Lung (tissue), 12 donors: Measurements from ENCODE around the gene TNS3. TPM values are rescaled to one million over a fixed set of nuclear protein-coding genes. Genes with fewer than 3 reads are reported as not detected.
A peak's percentile ranks its signal among the peaks of the same experiment; 100 is the strongest.

ENCODE experiments used
- ATAC-seq: fragments of 200-7000 bp; cut with Tn5 transposase; one replicate; pipeline ENCODE4 v1.9.1; 2020; ENCODE audit warnings: moderate number of reproducible peaks; ENCODE audit not compliant: insufficient read depth, low FRiP score
- DNase-seq, 3 donors: peaks; one replicate each; pipeline ENCODE4 v3.0.0-alpha.2; 2013 to 2017
- H3K27ac ChIP-seq, 2 donors: one replicate each; pipeline ENCODE4 v1.5.1; 2013; ENCODE audit warnings: mild to moderate bottlenecking in 2 of 2, moderate library complexity in 2 of 2, control low read depth in 1 of 2, inconsistent platforms in 1 of 2, low read depth in 1 of 2, low read length in 1 of 2
- H3K27me3 ChIP-seq, 3 donors: one replicate each; pipeline ENCODE4 v1.5.1; 2013; ENCODE audit warnings: low read length in 2 of 3; ENCODE audit not compliant: control insufficient read depth in 3 of 3, insufficient read depth in 3 of 3
- H3K36me3 ChIP-seq, 4 donors: one replicate each; pipeline ENCODE4 v1.5.1; 2013; ENCODE audit warnings: low read length in 4 of 4, mild to moderate bottlenecking in 1 of 4, moderate library complexity in 1 of 4; ENCODE audit not compliant: control insufficient read depth in 4 of 4, insufficient read depth in 4 of 4
- H3K4me1 ChIP-seq, 5 donors: one replicate each; pipeline ENCODE4 v1.5.1; 2013; ENCODE audit warnings: low read length in 5 of 5, mild to moderate bottlenecking in 2 of 5, moderate library complexity in 1 of 5; ENCODE audit not compliant: control insufficient read depth in 5 of 5, insufficient read depth in 5 of 5
- H3K4me3 ChIP-seq: one replicate; pipeline ENCODE4 v1.5.1; 2013; ENCODE audit warnings: mild to moderate bottlenecking, control low read depth, moderate library complexity
- H3K9ac ChIP-seq, 2 donors: one replicate each; pipeline ENCODE4 v1.5.1; 2013; ENCODE audit warnings: low read length in 2 of 2, control low read depth in 1 of 2; ENCODE audit not compliant: insufficient read depth in 1 of 2
- H3K9me3 ChIP-seq, 4 donors: one replicate each; pipeline ENCODE4 v1.5.1; 2013; ENCODE audit warnings: low read length in 3 of 4, mild to moderate bottlenecking in 1 of 4, moderate library complexity in 1 of 4; ENCODE audit not compliant: control insufficient read depth in 4 of 4, insufficient read depth in 3 of 4
- CTCF ChIP-seq: IDR thresholded peaks from 2 replicates; pipeline ENCODE4 v1.5.1; 2012; ENCODE audit warnings: mild to moderate bottlenecking; ENCODE audit errors: control extremely low read depth, extremely low read depth
- WGBS, 2 donors: extraction: QIAGEN DNeasy Blood & Tissue Kit; methylation state at CpG; one replicate each; pipeline ENCODE4 v1.1.7; 2013; 5-methylcytosine and 5-hydroxymethylcytosine counted together
- polyA plus RNA-seq, 2 donors: library from polyadenylated mRNA; stranded (reverse); fragments of 200-250 nt; gene quantifications; one replicate each; pipeline ENCODE4 v1.2.1, GENCODE V29; 2013
- total RNA-seq, 2 donors: library from RNA; depleted of rRNA in 1 of 2; stranded (reverse); fragments of >200 nt in 1 of 2; gene quantifications; one replicate each; pipeline ENCODE4 v1.2.1, GENCODE V29; 2014 to 2021
- donor health status: control.
- donor health status: control.
- donor health status: Bipolar disorder and iron deficiency.
- donor health status: healthy.
- donor health status: DM: yes; HTN: yes; CAD: no.

TNS3 gene
- total and polyA plus RNA-seq, 4 donors: 23.8 to 140 (median 85.7) TPM

- 69 to 79% methylated on average over 19 of the region's 19 CpGs for WGBS, 2 donors
- no peak overlapping the region for H3K4me3 ChIP-seq
- no peaks in the 10 kb centered on the region for H3K9me3 ChIP-seq
- ATAC-seq (no peak), DNase-seq (peak in 2 of 3 donors; percentile 41 to 61)
- peaks cover 0 to 92% (median 65%) of the 10 kb centered on the region in 5 donors for H3K4me1 ChIP-seq
- H3K9ac ChIP-seq: no peak overlapping the region
- H3K27me3 ChIP-seq: no peaks in the 10 kb centered on the region
- peak overlapping the region; percentile 11 to 84 for H3K27ac ChIP-seq
- TF ChIP-seq CTCF: no peak
- H3K36me3 ChIP-seq: peaks cover 0 to 18% (median 8%) of the 10 kb centered on the region in 4 donors
Observed at GRCh38 chr7:47329320-47329926, 252.5 kb downstream of the TNS3 start.

DNA sequence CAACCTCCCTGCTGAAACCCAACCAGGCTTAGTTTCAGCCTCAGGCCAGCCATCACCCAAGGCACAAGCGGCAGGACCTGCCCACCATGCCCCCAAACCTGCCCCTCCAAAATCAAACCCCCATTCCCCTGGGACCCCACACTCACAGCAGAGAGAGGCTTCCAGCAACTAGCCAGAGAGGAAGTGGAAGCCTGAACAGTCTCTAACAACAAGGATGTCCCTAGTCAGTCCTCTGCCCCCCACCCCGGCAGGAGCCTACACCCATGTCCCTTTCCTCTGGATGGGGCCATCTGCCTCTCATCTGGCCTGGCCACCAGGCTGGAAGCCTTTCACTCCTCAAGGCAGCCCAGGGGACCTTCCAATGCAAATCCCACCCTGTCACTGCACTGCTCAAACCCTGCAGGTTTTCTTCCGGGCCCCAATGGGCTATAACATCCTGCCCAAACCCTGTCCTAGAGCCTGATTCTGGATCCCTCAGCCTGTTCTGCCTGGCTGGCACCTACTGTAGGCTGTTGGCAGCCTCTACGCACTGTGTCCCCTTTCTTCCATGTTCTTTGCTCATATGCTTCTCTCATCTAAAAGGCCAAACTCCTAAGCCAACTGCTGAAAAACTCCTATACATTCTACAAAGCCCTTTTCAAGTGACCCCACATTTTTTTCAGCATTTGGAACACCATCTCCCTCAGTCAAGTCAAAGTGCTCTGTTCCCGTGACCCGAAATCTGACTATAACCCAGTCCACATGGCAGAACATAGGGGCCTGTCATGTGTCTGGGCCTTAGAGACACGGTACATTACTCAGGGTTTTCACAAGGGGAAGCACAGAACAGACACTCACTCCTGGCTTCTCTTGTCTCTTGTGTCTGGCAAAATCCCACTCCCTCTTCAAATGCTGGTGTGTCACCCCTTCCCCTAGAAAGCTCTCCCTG lies 253.3 kb downstream of the TNS3 start:
- H3K9ac ChIP-seq: peak overlapping the region; percentile 18 to 67

GRCh38 chr7:47327698-47328391 lies 254.1 kb downstream of the TNS3 start:
- peak overlapping the region; percentile 75 to 84 for H3K27ac ChIP-seq
- peak; percentile 94 to 96 (median 94) for DNase-seq
- H3K27me3 ChIP-seq: no peaks in the 10 kb centered on the region
- peaks cover 0 to 80% (median 54%) of the 10 kb centered on the region in 5 donors for H3K4me1 ChIP-seq
- peak; percentile 80 for ATAC-seq
- H3K9me3 ChIP-seq: no peaks in the 10 kb centered on the region
- 30 to 68% methylated on average over 21 to 24 of the region's 24 CpGs for WGBS, 2 donors
- H3K36me3 ChIP-seq: peaks cover 0 to 26% (median 10%) of the 10 kb centered on the region in 4 donors
- H3K9ac ChIP-seq: peak overlapping the region in 1 of 2 donors; percentile 52
- no peak for TF ChIP-seq CTCF
- H3K4me3 ChIP-seq: peak overlapping the region; percentile 10

More for the DNA sequence above, 253.3 kb downstream of the TNS3 start:
- WGBS, 2 donors: 70 to 85% methylated on average over 7 of the region's 7 CpGs
- no peak for DNase-seq
- peak overlapping the region; percentile 75 to 84 for H3K27ac ChIP-seq
- H3K4me1 ChIP-seq: peaks cover 0 to 84% (median 59%) of the 10 kb centered on the region in 5 donors
- no peaks in the 10 kb centered on the region for H3K27me3 ChIP-seq
- no peaks in the 10 kb centered on the region for H3K9me3 ChIP-seq
- ATAC-seq: no peak
- peaks cover 0 to 18% (median 8%) of the 10 kb centered on the region in 4 donors for H3K36me3 ChIP-seq
- no peak overlapping the region for H3K4me3 ChIP-seq
- TF ChIP-seq CTCF: no peak
